SK-N-SH (cell line): ENCODE data around the gene CETN3. TPM values are rescaled to one million over a fixed set of nuclear protein-coding genes. Genes with fewer than 3 reads are reported as not detected.

ENCODE experiments used
- CTCF ChIA-PET: fragments of 300-600, 350-600 bp; formaldehyde crosslinking; extraction: SDS; loops from one replicate; lab custom pipeline; 2021; lab: Yijun Ruan, JAX
- POLR2A ChIA-PET: fragments of 350-600 bp; sonication (Branson Sonifier 250); formaldehyde crosslinking; extraction: SDS; loops from one replicate; lab custom pipeline; 2020; ENCODE audit warnings: antibody characterized with exemption, inconsistent platforms; lab: Yijun Ruan, JAX
- DNase-seq: peaks from one replicate; pipeline ENCODE4 v3.0.0; 2012
- H2AFZ ChIP-seq: fragments of 200-600 bp; sonication (generic); 2 replicates; pipeline ENCODE4 v1.8.1; 2016; ENCODE audit warnings: antibody characterized with exemption, mild to moderate bottlenecking, low read depth
- H3F3A ChIP-seq: fragments of 200-600 bp; sonication (generic); replicated peaks from 2 replicates; pipeline ENCODE3; 2016; ENCODE audit warnings: antibody characterized with exemption, mild to moderate bottlenecking; ENCODE audit not compliant: insufficient read depth
- H3K27ac ChIP-seq, 2 experiments: fragments of 200-500 bp in 1 of 2; fragments of 200-600 bp in 1 of 2; sonication (Bioruptor generic) in 1 of 2; sonication (generic), shearing (Covaris generic) in 1 of 2; 2 replicates each; pipeline versions ENCODE4 v1.5.1 to v1.6.1; 2014 to 2016; ENCODE audit warnings: low read depth in 2 of 2, inconsistent platforms in 1 of 2, low read length in 1 of 2, mild to moderate bottlenecking in 1 of 2, mixed read lengths in 1 of 2
- H3K27me3 ChIP-seq: fragments of 200-600 bp; sonication (generic), shearing (Covaris generic); 2 replicates; pipeline ENCODE4 v1.6.1; 2016; ENCODE audit warnings: mixed run types; ENCODE audit not compliant: insufficient read depth
- H3K36me3 ChIP-seq, 2 experiments: fragments of 200-500 bp in 1 of 2; fragments of 200-600 bp in 1 of 2; sonication (Bioruptor generic) in 1 of 2; sonication (generic) in 1 of 2; replicated peaks in 1 of 2; 2 replicates each; pipeline versions ENCODE3 to v1.5.1; 2014 to 2016; ENCODE audit warnings: low read length in 1 of 2, mild to moderate bottlenecking in 1 of 2; ENCODE audit not compliant: insufficient read depth in 2 of 2, control insufficient read depth in 1 of 2
- H3K4me1 ChIP-seq, 2 experiments: fragments of 200-500 bp in 1 of 2; fragments of 200-600 bp in 1 of 2; sonication (Bioruptor generic) in 1 of 2; sonication (generic), shearing (Covaris generic) in 1 of 2; 2 replicates each; pipeline versions ENCODE4 v1.5.1 to v1.6.1; 2014 to 2016; ENCODE audit warnings: low read depth in 1 of 2, low read length in 1 of 2, mixed run types in 1 of 2; ENCODE audit not compliant: insufficient read depth in 2 of 2, control insufficient read depth in 1 of 2
- H3K4me2 ChIP-seq: fragments of 200-600 bp; sonication (generic), shearing (Covaris generic); 2 replicates; pipeline ENCODE4 v1.6.1; 2017; ENCODE audit warnings: mixed run types
- H3K4me3 ChIP-seq, 2 experiments: fragments of 200-500 bp in 1 of 2; fragments of 200-600 bp in 1 of 2; sonication (Bioruptor generic) in 1 of 2; sonication (generic), shearing (Covaris generic) in 1 of 2; 2 replicates each; pipeline versions ENCODE4 v1.5.1 to v1.8.1; 2014 to 2016; ENCODE audit warnings: low read depth in 2 of 2, inconsistent platforms in 1 of 2, low read length in 1 of 2, mild to moderate bottlenecking in 1 of 2, mixed read lengths in 1 of 2, moderate library complexity in 1 of 2
- H3K79me2 ChIP-seq: fragments of 200-600 bp; sonication (generic); 2 replicates; pipeline ENCODE4 v1.8.1; 2017; ENCODE audit warnings: mild to moderate bottlenecking; ENCODE audit not compliant: insufficient read depth
- H3K9ac ChIP-seq: fragments of 200-600 bp; sonication (generic); 2 replicates; pipeline ENCODE4 v1.6.1; 2017; ENCODE audit warnings: mixed run types
- H3K9me2 ChIP-seq: fragments of 200-600 bp; sonication (generic); 2 replicates; pipeline ENCODE4 v1.6.1; 2017; ENCODE audit warnings: mixed run types
- H3K9me3 ChIP-seq: fragments of 200-600 bp; sonication (generic); 2 replicates; pipeline ENCODE4 v1.6.1; 2017; ENCODE audit warnings: mixed run types, mild to moderate bottlenecking, moderate library complexity
- H4K20me1 ChIP-seq: fragments of 200-600 bp; sonication (generic); 2 replicates; pipeline ENCODE4 v1.6.1; 2017; ENCODE audit warnings: mild to moderate bottlenecking, mixed run types; ENCODE audit not compliant: insufficient read depth
- CTCF ChIP-seq: fragments of 200-600 bp; sonication (generic); IDR thresholded peaks from 2 replicates; pipeline ENCODE4 v1.6.1; 2017; ENCODE audit warnings: antibody characterized with exemption, mild to moderate bottlenecking, moderate library complexity
- ELF1 ChIP-seq: IDR thresholded peaks from 2 replicates; pipeline ENCODE4 v1.4.0; 2012
- EP300 ChIP-seq, 2 experiments: IDR thresholded peaks; 2 replicates each; pipeline versions ENCODE4 v1.4.0 to v1.6.1; 2012; ENCODE audit warnings: borderline replicate concordance in 1 of 2, low read depth in 1 of 2, low read length in 1 of 2
- EZH2phosphoT487 ChIP-seq: fragments of 200-600 bp; sonication (generic); IDR thresholded peaks from 2 replicates; pipeline ENCODE4 v1.6.1; 2017; ENCODE audit warnings: low read depth, mixed run types, mild to moderate bottlenecking, antibody characterized with exemption, moderate library complexity, borderline replicate concordance
- FOSL2 ChIP-seq: IDR thresholded peaks from 2 replicates; pipeline ENCODE4 v1.4.0; 2012; ENCODE audit warnings: low read depth, mild to moderate bottlenecking, moderate library complexity, borderline replicate concordance
- FOXJ3 ChIP-seq: sonication (generic); formaldehyde crosslinking; IDR thresholded peaks from 2 replicates; pipeline ENCODE4 v1.5.1; 2020; ENCODE audit warnings: mild to moderate bottlenecking, missing genetic modification reagents
- FOXM1 ChIP-seq: IDR thresholded peaks from 2 replicates; pipeline ENCODE4 v1.4.0; 2012; ENCODE audit warnings: low read depth, mild to moderate bottlenecking
- GATA2 ChIP-seq: sonication (generic); formaldehyde crosslinking; IDR thresholded peaks from 2 replicates; pipeline ENCODE4 v1.5.0; 2020; ENCODE audit warnings: mild to moderate bottlenecking, missing genetic modification reagents
- IRF3 ChIP-seq: fragments of 150-350 bp; IDR thresholded peaks from 2 replicates; pipeline ENCODE4 v1.6.1; 2016; ENCODE audit warnings: mild to moderate bottlenecking, low read depth, low read length
- JUND ChIP-seq: IDR thresholded peaks from 2 replicates; pipeline ENCODE4 v1.4.0; 2012
- NFIC ChIP-seq: IDR thresholded peaks from 2 replicates; pipeline ENCODE4 v1.4.0; 2012; ENCODE audit warnings: borderline replicate concordance
- NRF1 ChIP-seq: IDR thresholded peaks from 2 replicates; pipeline ENCODE4 v1.6.1; 2012; ENCODE audit warnings: low read depth, mild to moderate bottlenecking, low read length
- PBX3 ChIP-seq: IDR thresholded peaks from 2 replicates; pipeline ENCODE4; 2012
- POLR2AphosphoS5 ChIP-seq: IDR thresholded peaks from 2 replicates; pipeline ENCODE4 v1.6.1; 2012; ENCODE audit warnings: low read depth, low read length
- TAF1 ChIP-seq: IDR thresholded peaks from 2 replicates; pipeline ENCODE4 v1.6.1; 2012; ENCODE audit warnings: low read depth, mild to moderate bottlenecking, low read length, moderate library complexity, borderline replicate concordance
- TCF12 ChIP-seq: IDR thresholded peaks from 2 replicates; pipeline ENCODE4 v1.4.0; 2012
- TEAD4 ChIP-seq: IDR thresholded peaks from 2 replicates; pipeline ENCODE4 v1.4.0; 2012; ENCODE audit warnings: mild to moderate bottlenecking, borderline replicate concordance; ENCODE audit not compliant: insufficient read depth
- USF1 ChIP-seq: IDR thresholded peaks from 2 replicates; pipeline ENCODE4 v1.4.0; 2012; ENCODE audit warnings: low read depth, borderline replicate concordance
- USF2 ChIP-seq: fragments of 150-350 bp; IDR thresholded peaks from 2 replicates; pipeline ENCODE4 v1.6.1; 2017; ENCODE audit warnings: antibody characterized with exemption, low read length, low read depth, borderline replicate concordance
- YY1 ChIP-seq: IDR thresholded peaks from 2 replicates; pipeline ENCODE4 v1.4.0; 2012; ENCODE audit warnings: low read depth, mild to moderate bottlenecking
- ZBTB33 ChIP-seq: IDR thresholded peaks from 2 replicates; pipeline ENCODE4 v1.4.0; 2012; ENCODE audit warnings: low read depth, borderline replicate concordance
- WGBS: methylation state at CpG from one replicate; pipeline ENCODE4 v1.1.6; 2017; ENCODE audit warnings: low lambda C conversion rate; 5-methylcytosine and 5-hydroxymethylcytosine counted together
- polyA plus RNA-seq, 3 experiments: library from polyadenylated mRNA; depleted of rRNA; stranded (reverse); fragments of >200 nt; gene quantifications; 2 replicates each; pipeline ENCODE4 v1.2.3, GENCODE V29; 2012

CETN3 gene
- polyA plus RNA-seq, 1 of the 3 experiments (the other 2 are of a cell fraction): 3.6 TPM

GRCh38 chr5:90390928-90391327 is 18.6 kb downstream of the CETN3 start:
- Histone ChIP-seq H3K9me3 (no peaks in the 10 kb centered on the region), H3K4me2 (no peak overlapping the region), H3K9ac (no peak overlapping the region), H3K79me2 (no peaks in the 10 kb centered on the region; the same call in 1 of the 2 replicates), H3F3A (no peaks in the 10 kb centered on the region), H3K27ac (no peak overlapping the region), H3K4me3 (no peak overlapping the region), H3K4me1 (no peaks in the 10 kb centered on the region), H3K36me3 (peaks cover 16 to 19% of the 10 kb centered on the region in 2 experiments), H2AFZ (no peak overlapping the region), H4K20me1 (no peaks in the 10 kb centered on the region), H3K9me2 (no peaks in the 10 kb centered on the region), H3K27me3 (no peaks in the 10 kb centered on the region)
- POLR2A ChIA-PET: no interaction called here
- no peak for DNase-seq
- WGBS: 98% methylated on average over 3 of the region's 3 CpGs
- CTCF ChIA-PET: interaction anchor here (0.8 to 12.1 kb wide), 3 partner anchors 43 to 1667 kb away, joined by 3 to 150 read pairs (median 4); no protein-coding TSS in a partner anchor
- no peak for TF ChIP-seq GATA2 (CRISPR knock-in tag)
- no peak for TF ChIP-seq FOXJ3 (CRISPR knock-in tag)
- TF ChIP-seq FOXM1: no peak
- no peak for TF ChIP-seq ELF1
- no peak for TF ChIP-seq TCF12
- no peak for TF ChIP-seq PBX3

GRCh38 chr5:90390326-90390725 is 19.2 kb downstream of the CETN3 start:
- no peaks in the 10 kb centered on the region for H3K9me2 ChIP-seq
- POLR2A ChIA-PET: no interaction called here
- CTCF ChIA-PET: interaction anchor here (0.8 to 12.1 kb wide), 4 partner anchors 43 to 1666 kb away, joined by 3 to 150 read pairs (median 4); no protein-coding TSS in a partner anchor
- no peak for TF ChIP-seq TAF1
- no peak for TF ChIP-seq EZH2phosphoT487
- TF ChIP-seq IRF3: no peak
- TF ChIP-seq EP300 (IDR thresholded peaks at IDR 0.05; ENCODE audit: borderline replicate concordance in 1 of 2, low read depth in 1 of 2, low read length in 1 of 2): no peak
- TF ChIP-seq FOXJ3 (CRISPR knock-in tag): no peak
- no peak for TF ChIP-seq FOXM1
- no peak for TF ChIP-seq YY1
- no peak for TF ChIP-seq USF1
- TF ChIP-seq TEAD4: no peak
- TF ChIP-seq NFIC: no peak
- TF ChIP-seq FOSL2: no peak
- TF ChIP-seq JUND: no peak
- TF ChIP-seq USF2: no peak
- no peak for TF ChIP-seq CTCF
- TF ChIP-seq GATA2 (CRISPR knock-in tag): no peak
- TF ChIP-seq NRF1: no peak
- no peak for TF ChIP-seq ZBTB33
- TF ChIP-seq POLR2AphosphoS5: no peak

More at GRCh38 chr5:90390326-90390725, 19.2 kb downstream of the CETN3 start:
- no peaks in the 10 kb centered on the region for H4K20me1 ChIP-seq
- no peak overlapping the region for H3K9ac ChIP-seq
- H3K4me2 ChIP-seq: no peak overlapping the region
- H3K36me3 ChIP-seq: peaks cover 15 to 19% of the 10 kb centered on the region in 2 experiments
- no peak overlapping the region for H3K4me3 ChIP-seq
- 85% methylated on average over 2 of the region's 2 CpGs for WGBS
- no peaks in the 10 kb centered on the region for H3K4me1 ChIP-seq
- peaks cover 3% of the 10 kb centered on the region for H3F3A ChIP-seq
- H3K79me2 ChIP-seq: no peaks in the 10 kb centered on the region; the same call in 1 of the 2 replicates
- H3K27me3 ChIP-seq: no peaks in the 10 kb centered on the region
- no peak for DNase-seq
- no peak overlapping the region for H2AFZ ChIP-seq
- no peaks in the 10 kb centered on the region for H3K9me3 ChIP-seq
- H3K27ac ChIP-seq: no peak overlapping the region
